SK-N-MC (cell line): ENCODE measurements around the gene RAB7A.

Experiments used
- EZH2 ChIP-seq: fragments of 200-600 bp; sonication (generic); IDR thresholded peaks from one replicate; pipeline ENCODE4 v1.6.1; 2017; ENCODE audit warnings: antibody characterized with exemption
- POLR2AphosphoS5 ChIP-seq: IDR thresholded peaks from 2 replicates; pipeline ENCODE4 v1.6.1; 2012; ENCODE audit warnings: mild to moderate bottlenecking, low read depth, low read length, borderline replicate concordance

DNA sequence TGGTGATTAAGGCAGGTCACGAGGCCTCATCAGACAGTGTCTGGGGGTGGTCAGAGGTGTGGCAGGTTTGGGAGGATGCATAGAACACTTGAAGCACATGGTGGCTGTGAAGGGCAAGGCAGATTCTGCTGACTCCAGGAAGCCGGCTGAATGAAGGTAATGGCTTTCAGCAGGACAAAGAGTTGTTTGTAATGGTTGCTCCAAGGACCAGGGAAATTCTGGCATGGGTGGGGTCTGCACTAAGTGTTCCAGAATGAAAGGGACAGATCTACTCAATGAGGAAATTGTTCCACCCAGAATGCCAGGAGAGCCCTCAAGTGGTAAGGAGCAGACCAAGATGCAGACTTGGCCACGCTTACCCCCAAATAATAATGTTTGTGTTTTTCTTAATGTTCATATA is 82.7 kb downstream of the RAB7A start:
- TF ChIP-seq EZH2 (no peak), POLR2AphosphoS5 (no peak)
